ENCODE data around the gene IL1B. TPM values are rescaled to one million over a fixed set of nuclear protein-coding genes. Genes with fewer than 3 reads are reported as not detected.

The IL1B gene
- total RNA-seq, 1 donor from 2014 or later, result 10.6 TPM

DNA sequence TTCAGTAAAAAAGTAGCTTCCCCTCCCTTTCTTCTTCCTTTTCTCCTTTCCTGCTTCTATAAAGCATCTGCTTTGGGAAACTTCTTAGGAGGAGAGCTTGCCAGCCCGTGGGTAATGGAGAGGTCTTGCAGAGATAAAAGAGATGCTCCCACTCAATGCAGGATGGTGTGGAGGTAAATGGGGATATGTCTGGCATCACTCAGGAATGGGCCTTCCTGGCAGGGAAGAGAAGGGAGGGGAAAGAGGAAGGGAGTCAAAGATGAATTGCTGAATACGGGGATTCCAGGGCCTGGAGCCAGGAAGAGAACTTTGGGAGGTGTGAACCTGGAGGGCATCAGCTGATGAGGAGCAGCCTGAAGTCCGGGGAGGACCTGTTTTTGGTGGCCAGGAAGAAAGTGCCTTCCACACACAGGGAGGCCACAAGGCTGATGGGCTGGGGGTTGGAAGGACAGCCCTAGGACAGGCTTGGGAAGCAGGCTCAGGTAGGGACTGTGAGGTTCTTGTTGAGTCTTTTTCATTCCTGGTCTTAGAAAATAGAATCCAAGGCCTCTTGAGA, 25.2 kb downstream of the IL1B start:
- DNase-seq (ENCODE audit: extremely low read depth, low read depth, low spot score), result no peak

DNA sequence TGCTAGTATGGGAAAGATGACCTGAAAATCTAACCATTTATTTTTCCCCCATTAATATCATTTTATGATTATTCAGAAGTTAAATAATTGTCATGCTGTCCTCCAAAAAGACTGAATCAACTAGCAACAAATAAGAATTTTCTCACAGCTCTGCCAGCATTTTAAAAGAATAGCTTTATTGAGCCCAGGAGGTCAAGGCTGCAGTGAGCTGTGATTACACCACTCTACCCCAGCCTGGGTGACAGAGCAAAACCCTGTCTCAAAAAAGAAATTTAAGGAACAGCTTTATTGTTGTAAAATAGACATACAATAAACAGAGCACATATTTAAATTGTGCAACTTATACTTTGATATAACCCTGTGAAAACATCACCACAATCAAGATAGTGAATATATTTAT, 27.5 kb downstream of the IL1B start:
- DNase-seq (ENCODE audit: extremely low read depth, low read depth, low spot score), result no peak

DNA sequence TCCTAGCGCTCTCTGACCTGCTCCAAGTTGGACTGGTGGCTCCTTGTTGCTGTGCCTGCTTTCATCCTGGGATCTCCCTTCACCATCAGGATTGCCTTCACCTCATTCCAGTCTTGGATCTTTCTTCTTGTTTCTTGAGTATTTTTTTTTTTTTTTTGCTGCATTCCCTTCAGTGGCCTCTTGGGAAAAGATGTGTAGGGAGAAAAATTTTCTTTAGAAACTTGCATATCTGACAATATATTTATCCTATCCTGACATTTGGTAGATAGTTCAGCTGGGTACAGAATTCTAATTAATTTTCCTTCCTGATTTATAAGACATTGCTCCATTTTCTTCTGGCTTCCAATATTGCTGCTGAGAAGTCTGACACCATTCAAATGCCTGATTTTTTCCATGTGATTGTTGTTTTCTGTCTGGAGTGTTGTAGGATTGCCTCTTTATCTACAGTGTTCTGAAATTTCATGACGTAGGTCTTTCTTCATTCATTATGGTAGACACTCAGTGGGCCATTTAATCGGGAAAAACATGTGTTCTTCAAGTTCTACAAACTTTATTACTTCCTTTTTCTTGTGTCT, 29.3 kb downstream of the IL1B start:
- DNase-seq (ENCODE audit: extremely low read depth, low read depth, low spot score), result no peak

DNA sequence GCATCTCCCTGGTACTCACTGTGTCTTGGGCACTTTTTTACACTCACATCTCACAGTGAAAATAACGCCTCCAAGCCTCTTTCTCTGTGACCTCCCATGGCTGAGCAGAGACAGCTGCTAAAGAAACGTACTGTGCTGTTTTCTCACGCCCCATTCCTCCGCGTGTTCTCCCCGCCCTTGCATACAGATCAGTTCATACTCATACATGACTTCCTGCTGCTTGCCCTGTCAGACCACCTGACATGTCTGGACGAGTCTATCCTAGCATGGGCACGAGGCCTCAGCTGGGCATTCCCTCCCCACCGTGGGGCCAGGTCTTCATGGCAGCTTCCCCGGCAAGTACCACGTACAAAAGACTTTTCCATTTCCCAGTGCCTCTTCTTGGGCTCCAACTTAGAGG, 31.0 kb downstream of the IL1B start:
- no peak for DNase-seq (ENCODE audit: extremely low read depth, low read depth, low spot score)

DNA sequence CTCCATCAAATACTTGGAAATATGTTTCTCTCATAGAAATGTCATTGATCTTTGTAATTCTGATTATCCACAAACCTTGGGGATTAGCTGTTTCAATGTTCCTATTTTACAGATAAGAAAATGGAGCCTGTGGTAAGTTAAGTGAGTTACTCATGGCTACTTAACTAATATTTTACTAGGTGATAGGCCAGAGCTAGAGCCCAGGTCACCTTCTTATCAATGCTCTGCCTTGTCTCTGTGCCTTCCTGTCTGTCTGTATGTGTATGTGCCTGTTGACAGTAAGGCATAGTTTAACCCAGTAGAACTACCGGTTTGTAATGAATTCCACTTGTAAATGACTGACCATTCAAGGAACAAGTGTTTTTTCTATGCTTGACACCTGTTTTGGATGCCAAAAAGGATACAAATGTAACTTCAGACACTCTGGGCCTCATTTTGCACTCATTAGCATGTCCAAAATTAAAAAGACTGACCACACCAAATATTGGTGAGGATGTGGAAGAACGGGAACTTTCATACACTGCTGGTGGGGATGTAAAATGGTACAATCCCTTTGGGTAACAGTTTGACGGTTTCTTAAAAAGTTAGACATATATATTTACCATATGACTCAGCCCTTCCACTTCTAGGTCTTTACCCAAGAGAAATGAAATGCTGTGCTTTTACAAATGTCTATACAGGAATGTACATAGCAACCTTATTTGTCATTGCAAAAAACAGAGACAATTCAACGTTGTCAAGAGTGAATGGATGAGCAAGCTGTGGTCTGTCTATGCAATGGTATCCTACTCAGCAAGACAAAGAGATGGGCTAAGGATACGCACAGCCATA, 32.7 kb downstream of the IL1B start:
- DNase-seq (ENCODE audit: extremely low read depth, low read depth, low spot score), result no peak

DNA sequence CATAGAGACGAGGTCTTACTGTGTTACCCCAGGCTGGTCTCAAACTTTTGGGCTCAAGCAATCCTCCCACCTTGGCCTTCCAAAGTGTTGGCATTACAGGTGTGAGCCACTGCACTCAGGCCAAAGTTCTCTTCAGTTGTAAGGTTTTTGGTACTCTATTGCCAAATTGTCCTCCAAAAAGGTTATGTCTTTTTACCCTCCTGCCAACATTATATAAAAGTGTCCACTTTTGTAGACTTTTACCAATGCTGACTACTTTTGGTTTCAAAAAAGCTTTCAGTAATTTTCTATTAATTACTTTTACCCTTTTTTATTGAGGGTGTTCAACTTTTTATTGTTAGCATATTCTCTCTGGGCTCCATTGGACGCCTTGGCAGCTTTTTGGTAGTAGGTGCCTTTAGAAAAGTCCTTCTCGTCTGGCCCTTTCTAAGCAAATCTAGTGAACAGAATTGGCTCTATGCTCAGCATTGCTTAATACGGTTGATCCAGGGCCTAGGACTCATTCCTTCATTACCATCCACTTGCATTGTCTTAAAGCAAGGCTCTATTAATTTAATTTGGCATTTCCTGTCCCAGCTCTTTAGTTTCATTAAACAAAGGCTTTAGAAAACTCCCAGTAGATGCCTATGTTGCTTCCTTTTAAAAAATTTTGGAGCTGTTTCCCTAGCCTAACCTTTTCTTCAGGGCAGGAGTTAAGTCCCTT, 35.5 kb downstream of the IL1B start:
- DNase-seq (ENCODE audit: extremely low read depth, low read depth, low spot score), result no peak

DNA sequence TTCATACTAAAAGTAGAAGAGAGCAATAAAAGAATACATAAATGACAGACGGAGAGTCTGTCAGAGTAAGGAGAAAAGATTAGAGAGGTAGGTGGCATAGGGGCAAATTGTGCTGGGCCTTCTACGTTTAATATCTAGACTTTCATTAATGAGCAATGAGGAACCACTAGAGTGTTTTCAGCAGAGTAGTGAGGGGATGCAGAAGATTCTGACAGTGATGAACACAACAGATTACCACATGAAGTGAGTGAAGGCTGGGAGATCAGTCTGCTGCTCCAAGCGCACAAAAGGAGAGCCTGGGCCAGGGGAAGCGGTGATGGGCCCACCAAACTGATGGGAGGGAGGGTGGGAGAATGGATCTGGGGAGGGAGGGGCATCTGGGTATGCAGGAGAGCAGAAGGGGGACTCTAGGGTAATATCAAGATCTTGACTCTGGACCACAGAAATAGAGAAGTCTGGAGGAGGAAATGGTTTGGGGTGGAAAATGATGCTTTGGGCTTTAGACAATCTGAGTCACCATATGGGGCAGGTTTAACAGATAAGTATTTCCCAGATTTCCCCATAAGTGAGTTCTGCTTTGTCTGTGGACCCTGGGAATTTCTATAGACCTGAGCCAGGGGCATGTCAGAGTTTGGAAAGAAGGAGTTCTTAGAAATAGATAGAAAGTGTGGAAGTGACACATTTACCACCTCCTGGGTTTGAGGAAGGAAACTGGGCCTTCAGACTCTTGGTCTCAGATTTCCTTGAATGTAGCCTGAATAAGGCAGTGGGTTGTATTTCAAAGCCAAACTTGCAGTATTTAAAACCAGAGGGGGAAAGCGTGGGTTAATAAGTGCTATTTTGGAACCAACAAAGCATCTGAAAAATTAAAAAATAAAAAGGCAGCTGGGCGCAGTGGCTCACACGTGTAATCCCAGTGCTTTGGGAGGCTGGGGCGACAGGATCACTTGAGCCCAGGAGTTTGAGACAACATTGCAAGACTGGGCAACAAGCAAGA, 37.3 kb downstream of the IL1B start:
- DNase-seq (ENCODE audit: extremely low read depth, low read depth, low spot score), result no peak

DNA sequence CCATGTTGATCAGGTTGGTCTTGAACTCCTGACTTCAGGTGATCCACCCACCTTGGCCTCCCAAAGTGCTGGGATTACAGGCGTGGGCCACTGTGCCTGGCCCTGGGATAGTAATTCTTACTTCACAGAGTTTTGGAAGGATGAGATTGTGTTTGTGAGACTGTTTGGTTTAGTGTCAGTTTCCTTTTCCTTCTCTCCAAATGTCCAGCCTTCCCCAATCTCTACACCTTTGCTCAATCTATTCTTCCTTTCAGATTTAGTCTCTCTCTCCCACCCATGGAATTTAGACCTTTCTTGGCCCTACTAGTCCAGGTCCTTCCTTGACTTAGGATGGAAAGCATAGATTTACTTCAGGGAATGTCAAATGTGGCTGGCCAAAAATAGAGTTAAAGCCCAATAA, 40.1 kb downstream of the IL1B start:
- no peak for DNase-seq (ENCODE audit: extremely low read depth, low read depth, low spot score)

DNA sequence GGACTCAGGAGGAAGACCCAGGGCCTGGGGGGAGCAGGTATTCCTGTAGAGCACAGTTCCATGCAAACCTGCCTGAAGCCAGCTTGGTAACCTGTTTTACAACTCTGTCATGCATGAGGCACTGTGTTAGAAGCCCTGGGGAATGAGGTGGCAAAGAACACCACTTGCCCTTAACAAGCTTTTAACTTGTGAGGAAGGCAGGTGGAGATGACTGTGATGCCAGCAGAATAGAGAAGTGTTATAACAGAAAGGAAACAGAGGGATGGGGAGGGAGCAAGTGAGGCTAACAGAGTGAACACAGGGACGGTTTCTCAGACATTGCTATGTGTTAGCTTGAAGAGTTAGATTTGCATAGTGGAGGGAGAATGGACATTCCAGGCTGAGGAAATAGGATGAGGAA, 40.8 kb downstream of the IL1B start:
- no peak for DNase-seq (ENCODE audit: extremely low read depth, low read depth, low spot score)

DNA sequence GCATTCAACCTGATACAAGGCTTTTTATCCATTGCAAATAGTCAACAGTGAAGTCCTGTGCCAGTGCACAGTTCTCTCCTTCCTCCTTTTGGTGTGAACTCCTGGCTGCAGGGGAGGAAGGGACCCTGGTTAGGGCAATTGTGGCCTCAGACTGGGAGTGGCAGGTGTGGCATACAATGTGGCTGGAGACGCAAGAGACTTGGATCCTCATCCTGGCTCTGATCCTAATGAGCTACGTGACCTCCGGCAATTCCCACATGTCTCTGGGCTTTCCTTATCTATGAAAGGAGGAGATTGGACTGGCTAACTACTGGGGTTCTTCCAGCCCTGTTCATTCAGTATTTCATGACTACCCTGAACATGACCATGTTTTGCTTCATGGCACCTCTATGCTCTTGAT, 41.7 kb downstream of the IL1B start:
- DNase-seq (ENCODE audit: extremely low read depth, low read depth, low spot score), result no peak

DNA sequence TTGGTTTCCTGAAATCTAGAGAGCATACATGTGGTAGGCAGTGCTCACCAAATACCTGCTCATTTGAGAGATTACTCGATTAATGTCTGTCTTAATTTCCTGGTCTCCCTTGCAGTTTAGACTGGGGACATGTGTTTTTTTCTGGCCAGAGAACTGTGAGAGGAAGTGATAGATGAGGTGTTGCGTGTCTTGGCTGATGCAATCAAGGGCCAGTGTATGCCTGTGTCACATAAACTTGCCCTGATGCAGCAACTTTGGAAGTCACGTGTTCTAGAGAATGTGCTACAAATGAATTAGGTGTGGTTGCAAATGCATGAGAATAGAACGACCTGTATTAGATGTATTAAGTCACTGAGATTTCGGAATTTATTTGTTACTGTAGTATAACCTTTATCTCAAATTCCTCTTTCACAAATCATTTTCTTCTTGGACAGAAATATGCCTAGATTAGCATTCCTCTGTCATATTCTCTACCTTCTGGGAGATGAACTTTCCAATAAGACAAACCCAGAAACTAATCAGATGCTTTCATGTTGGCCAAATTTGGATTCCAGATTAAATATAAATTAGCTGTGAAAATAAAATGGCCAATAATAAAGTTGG, 42.3 kb downstream of the IL1B start:
- DNase-seq (ENCODE audit: extremely low read depth, low read depth, low spot score), result no peak

DNA sequence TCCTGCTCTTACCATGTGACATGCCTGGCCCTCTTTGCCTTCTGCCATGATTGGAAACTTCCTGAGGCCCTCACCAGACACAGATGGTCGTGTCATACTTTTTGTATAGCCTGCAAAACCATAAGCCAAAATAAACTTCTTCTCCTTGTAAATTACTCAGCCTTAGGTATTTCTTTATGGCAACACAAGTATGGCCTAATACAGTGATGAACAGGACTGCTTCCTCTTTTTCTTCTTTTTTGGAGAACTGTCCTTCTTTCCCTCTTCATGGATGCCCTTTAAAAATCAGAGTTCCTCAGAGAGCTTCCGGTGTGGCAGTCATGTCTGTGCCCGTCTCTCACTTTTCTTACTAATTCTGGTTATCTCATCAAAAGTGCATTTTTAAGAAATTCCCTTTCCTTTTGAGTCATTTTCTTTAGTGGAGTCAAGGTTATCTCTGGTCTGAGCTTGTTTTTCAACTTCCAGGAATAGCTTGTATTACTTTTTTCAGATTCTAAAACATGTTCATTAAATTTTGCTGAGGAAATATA, 43.1 kb downstream of the IL1B start:
- no peak for DNase-seq (ENCODE audit: extremely low read depth, low read depth, low spot score)

DNA sequence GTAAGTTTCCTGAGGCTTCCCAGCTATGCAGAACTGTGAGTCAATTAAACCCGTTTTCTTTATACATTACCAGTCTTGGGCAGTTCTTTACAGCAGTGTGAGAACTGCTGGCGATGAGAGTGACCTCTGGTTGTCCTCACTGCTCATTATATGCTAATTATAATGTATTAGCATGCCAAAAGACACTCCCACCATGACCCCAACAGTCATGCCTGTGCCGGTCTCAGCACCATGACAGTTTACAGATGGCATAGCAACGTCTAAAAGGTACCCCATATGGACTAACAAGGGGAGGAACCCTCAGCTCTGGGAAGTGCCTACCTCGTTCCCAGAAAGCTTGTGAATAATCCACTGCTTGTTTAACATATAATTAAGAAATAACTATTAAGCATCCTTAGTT, 44.2 kb downstream of the IL1B start:
- DNase-seq (ENCODE audit: extremely low read depth, low read depth, low spot score), result no peak

DNA sequence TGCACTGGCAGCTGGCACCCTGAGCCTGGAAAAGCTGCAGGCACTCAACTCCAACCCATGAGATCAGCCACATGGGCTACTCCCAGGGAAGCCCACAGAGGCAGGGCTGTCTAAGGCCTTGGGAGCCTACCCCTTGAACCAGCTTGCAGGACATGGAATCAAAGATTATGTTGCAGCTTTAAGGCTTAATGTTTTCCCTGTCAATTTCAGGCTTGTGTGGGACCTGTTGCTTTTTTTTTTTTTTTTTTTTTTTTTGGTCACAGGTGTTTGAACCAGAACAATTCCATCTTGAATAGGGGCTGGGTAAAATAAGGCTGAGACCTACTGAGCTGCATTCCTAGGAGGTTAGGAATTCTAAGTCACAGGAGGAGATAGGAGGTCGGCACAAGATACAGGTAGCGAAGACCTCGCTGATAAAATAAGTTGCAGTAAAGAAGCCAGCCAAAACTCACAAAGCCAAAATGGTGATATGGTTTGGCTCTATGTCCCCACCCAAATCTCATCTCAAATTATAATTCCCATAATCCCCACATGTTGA, 44.8 kb downstream of the IL1B start:
- DNase-seq (ENCODE audit: extremely low read depth, low read depth, low spot score), result no peak

DNA sequence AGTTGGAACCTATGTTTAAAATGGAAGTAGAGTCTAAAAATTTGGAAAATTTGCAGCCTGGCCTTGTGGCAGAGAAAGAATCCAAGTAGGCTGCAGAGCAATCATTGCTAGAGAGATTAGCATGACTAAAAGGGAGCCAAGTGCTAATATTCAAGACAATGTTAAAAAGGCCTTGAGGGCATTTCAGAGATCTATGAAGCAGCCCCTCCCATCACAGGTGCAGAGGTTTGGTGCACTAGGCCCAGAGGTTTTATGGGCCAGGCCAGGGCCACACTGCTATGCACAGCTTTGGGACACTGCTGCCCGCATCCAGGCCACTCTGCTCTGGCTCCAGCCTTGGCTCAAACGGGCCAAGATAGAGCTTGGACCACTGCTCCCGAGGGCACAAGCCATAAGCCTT, 45.6 kb downstream of the IL1B start:
- DNase-seq (ENCODE audit: extremely low read depth, low read depth, low spot score), result no peak

DNA sequence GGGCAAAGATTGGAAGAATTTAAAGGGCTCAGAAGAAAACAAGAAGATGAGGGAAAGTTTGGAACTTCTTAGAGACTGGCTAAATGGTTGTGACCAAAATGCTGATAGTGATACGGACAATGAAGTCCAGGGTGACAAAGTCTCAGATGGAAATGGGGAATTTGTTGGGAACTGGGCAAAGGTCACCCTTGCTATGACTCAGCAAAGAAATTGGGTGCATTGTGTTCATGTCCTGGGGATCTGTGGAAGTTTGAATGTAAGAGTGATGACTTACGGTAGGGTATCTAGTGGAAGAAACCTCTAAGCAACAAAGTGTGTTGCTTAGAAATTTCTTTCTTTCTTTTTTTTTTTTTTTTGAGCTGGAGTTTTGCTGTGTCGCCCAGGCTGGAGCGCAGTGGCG, 46.3 kb downstream of the IL1B start:
- no peak for DNase-seq (ENCODE audit: extremely low read depth, low read depth, low spot score)

DNA sequence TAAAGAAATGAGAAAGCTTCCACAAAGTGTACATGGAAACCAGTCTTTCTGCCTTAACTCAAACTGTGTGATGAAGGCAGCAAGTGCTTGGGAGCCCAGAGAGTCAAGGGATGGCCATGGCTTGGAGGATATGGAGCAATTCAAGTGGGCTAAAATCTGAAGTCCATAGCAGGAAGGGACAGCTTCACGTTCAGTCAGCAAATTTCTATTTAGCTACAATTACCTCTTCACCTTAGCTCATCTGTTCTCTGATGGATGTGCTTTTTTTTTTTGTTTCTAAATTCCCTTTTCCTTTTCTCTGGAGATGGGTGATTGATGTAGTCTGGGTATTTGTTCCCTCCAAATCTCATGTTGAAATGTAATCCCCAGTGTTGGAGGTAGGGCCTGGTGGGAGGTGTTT, 47.4 kb downstream of the IL1B start:
- no peak for DNase-seq (ENCODE audit: extremely low read depth, low read depth, low spot score)

DNA sequence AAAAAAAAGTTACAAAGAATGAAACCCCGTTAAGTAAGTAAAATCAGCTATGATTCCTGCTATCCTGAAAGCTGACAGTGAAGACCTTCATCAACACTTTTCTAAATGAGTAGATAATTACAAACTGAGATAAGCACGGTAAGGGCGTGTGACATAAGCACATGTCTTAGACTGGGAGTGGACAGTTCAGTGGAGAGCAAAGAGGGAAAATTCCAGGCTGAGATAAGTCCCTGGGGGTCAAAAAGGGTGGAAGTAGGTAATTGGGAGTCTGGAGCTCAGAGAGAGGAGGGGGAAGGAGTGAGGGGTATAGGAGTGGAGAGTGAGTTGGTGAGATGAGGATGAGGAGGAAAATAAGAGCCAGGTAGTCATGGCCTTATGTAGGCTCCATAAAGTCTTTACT, 47.9 kb downstream of the IL1B start:
- DNase-seq (ENCODE audit: extremely low read depth, low read depth, low spot score), result no peak

DNA sequence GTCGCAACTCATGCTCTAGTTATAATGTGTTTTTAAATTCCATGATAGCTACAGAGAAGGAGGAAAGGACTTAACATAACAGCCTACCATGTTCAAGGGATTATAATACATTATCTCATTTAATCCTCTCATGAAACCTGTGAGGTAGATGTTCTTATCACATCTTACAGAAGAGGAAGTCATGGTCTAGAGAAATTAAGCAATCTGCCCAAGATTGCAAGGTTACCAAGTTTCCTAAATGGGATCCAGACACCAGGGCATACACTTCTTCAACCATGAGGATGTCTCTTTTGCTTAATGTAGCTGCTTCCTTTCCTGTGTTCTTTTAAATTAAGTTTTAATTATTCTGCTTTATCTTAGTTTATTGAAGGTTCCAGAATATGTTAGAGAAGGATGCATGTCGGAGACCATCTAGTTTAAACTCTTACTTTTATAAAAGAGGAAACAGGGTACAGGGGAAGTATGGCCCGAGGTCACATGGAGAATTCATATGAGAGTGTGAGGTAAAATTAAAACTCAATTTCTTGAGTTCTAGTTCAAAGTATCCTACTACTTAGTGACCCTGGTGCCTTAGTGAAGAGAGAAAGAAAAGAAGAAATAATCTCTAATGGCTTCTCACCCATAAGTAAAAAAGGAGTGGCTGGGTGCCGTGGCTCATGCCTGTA, 48.7 kb downstream of the IL1B start:
- DNase-seq (ENCODE audit: extremely low read depth, low read depth, low spot score), result no peak
